K562 (cell line): ENCODE results near the gene ARHGEF12. TPM values are rescaled to one million over a fixed set of nuclear protein-coding genes. Genes with fewer than 3 reads are reported as not detected.
A peak's percentile ranks its signal among the peaks of the same experiment; 100 is the strongest.

Source experiments
- ATAC-seq: fragments of 200-7000 bp; cut with Tn5 transposase; 3 replicates; pipeline ENCODE4 v1.9.1; 2020; ENCODE audit warnings: moderate library complexity
- BruUV-seq: library from RNA; stranded (reverse); fragments of 400-500 nt; replicated peaks from 2 replicates; lab custom pipeline; 2021; lab: Mats Ljungman, UMichigan
- CTCF ChIA-PET: fragments of 300-600 bp; formaldehyde crosslinking; extraction: SDS; loops from one replicate; lab custom pipeline; 2021; ENCODE audit warnings: low intra/inter-chr PET ratio; lab: Yijun Ruan, JAX
- POLR2A ChIA-PET: fragments of 300-600, 350-650 bp; sonication (Branson Sonifier 250); formaldehyde crosslinking; extraction: SDS; loops from one replicate; lab custom pipeline; 2021; ENCODE audit warnings: antibody characterized with exemption, inconsistent platforms; lab: Yijun Ruan, JAX
- DNase-seq, 4 experiments: peaks; one replicate each; pipeline versions ENCODE4 v3.0.0 to v3.0.0-alpha.2; 2011 to 2018; ENCODE audit warnings: low spot score in 3 of 4, mixed read lengths in 3 of 4; ENCODE audit errors: extremely low read depth in 1 of 4
- FAIRE-seq: peaks from 2 replicates; lab custom pipeline; 2011; peaks lifted over from hg19 to GRCh38; lab: Jason Lieb, UNC
- H2AFZ ChIP-seq: 2 replicates; pipeline ENCODE4 v1.6.0; 2011; ENCODE audit warnings: low read depth, low read length, control low read depth, inconsistent platforms
- H3K27ac ChIP-seq: fragments of 200-600 bp; 3 replicates; pipeline ENCODE4 v1.8.0; 2011; ENCODE audit warnings: low read depth, mild to moderate bottlenecking, control low read depth, inconsistent platforms, low read length, moderate library complexity, mixed read lengths; ENCODE audit errors: extremely low read depth
- H3K27me3 ChIP-seq, 2 experiments: fragments of 300-600 bp in 1 of 2; 2 replicates in 1 of 2; 3 replicates in 1 of 2; pipeline versions ENCODE4 v1.6.0 to v1.8.0; 2011; ENCODE audit warnings: inconsistent platforms in 2 of 2, low read length in 2 of 2, mild to moderate bottlenecking in 1 of 2, mixed read lengths in 1 of 2, moderate library complexity in 1 of 2; ENCODE audit not compliant: control insufficient read depth in 2 of 2, insufficient read depth in 2 of 2
- H3K36me3 ChIP-seq: fragments of 300-600 bp; 3 replicates; pipeline ENCODE4 v1.8.0; 2011; ENCODE audit warnings: mild to moderate bottlenecking, low read length, inconsistent platforms; ENCODE audit not compliant: control insufficient read depth, insufficient read depth
- H3K4me1 ChIP-seq, 2 experiments: fragments of 200-600 bp in 1 of 2; replicated peaks in 1 of 2; 2 replicates in 1 of 2; 3 replicates in 1 of 2; pipeline versions ENCODE4 v1.5.1 to v1.8.0; 2011; ENCODE audit warnings: inconsistent platforms in 2 of 2, low read length in 2 of 2, mild to moderate bottlenecking in 1 of 2, mixed read lengths in 1 of 2, moderate library complexity in 1 of 2; ENCODE audit not compliant: control insufficient read depth in 2 of 2, insufficient read depth in 2 of 2
- H3K4me2 ChIP-seq: 2 replicates; pipeline ENCODE4 v1.6.1; 2011; ENCODE audit warnings: low read length, control low read depth, inconsistent platforms, mixed read lengths; ENCODE audit not compliant: insufficient read depth
- H3K4me3 ChIP-seq: fragments of 200-600 bp; sonication (generic), shearing (Covaris generic); 2 replicates; pipeline ENCODE4 v1.5.1; 2016; ENCODE audit warnings: control low read depth, inconsistent platforms
- H3K79me2 ChIP-seq: fragments of 200-600 bp; 3 replicates; pipeline ENCODE4 v1.8.0; 2011; ENCODE audit warnings: low read length, inconsistent platforms; ENCODE audit not compliant: control insufficient read depth, insufficient read depth
- H3K9ac ChIP-seq, 2 experiments: 2 replicates each; pipeline versions ENCODE4 v1.6.0 to v1.6.1; 2011; ENCODE audit warnings: low read depth in 2 of 2, low read length in 2 of 2, control low read depth in 1 of 2, inconsistent platforms in 1 of 2, mild to moderate bottlenecking in 1 of 2, mixed read lengths in 1 of 2; ENCODE audit not compliant: insufficient read depth in 1 of 2
- H3K9me1 ChIP-seq: one replicate; pipeline ENCODE4 v1.6.0; 2011; ENCODE audit warnings: inconsistent platforms, mild to moderate bottlenecking, low read length, moderate library complexity; ENCODE audit not compliant: control insufficient read depth, insufficient read depth
- H3K9me3 ChIP-seq: replicated peaks from 2 replicates; pipeline ENCODE4 v1.5.1; 2011; ENCODE audit warnings: low read depth, low read length, inconsistent platforms; ENCODE audit not compliant: control insufficient read depth, insufficient read depth
- H4K20me1 ChIP-seq: replicated peaks from 2 replicates; pipeline ENCODE4 v1.6.1; 2011; ENCODE audit warnings: low read length, inconsistent platforms, mixed read lengths; ENCODE audit not compliant: control insufficient read depth, insufficient read depth
- ASH1L ChIP-seq: fragments of 450-650 bp; IDR thresholded peaks from 2 replicates; pipeline ENCODE4 v1.6.1; 2018; ENCODE audit warnings: borderline replicate concordance, mild to moderate bottlenecking, low read depth; ENCODE audit not compliant: partially characterized antibody
- CBX8 ChIP-seq: fragments of 200-600 bp; sonication (generic); IDR thresholded peaks from 2 replicates; pipeline ENCODE4 v1.6.1; 2012; ENCODE audit warnings: borderline replicate concordance, mixed run types, low read depth, mild to moderate bottlenecking, moderate library complexity, mixed read lengths, low read length, control low read depth, inconsistent platforms; ENCODE audit not compliant: poor library complexity, severe bottlenecking; ENCODE audit errors: extremely low read depth
- CREB3 ChIP-seq: fragments of 450-650 bp; conservative IDR thresholded peaks from 2 replicates; pipeline ENCODE4 v1.6.1; 2016; ENCODE audit warnings: missing genetic modification characterization, low read depth, mild to moderate bottlenecking, missing compliant biosample characterization, moderate library complexity
- ELF4 ChIP-seq: fragments of 450-650 bp; formaldehyde crosslinking; IDR thresholded peaks from 2 replicates; pipeline ENCODE4 v1.4.0; 2022; ENCODE audit warnings: missing genetic modification characterization
- ID3 ChIP-seq, 2 experiments: fragments of 250-450 bp in 1 of 2; fragments of 450-650 bp in 1 of 2; sonication (Bioruptor Pico) in 1 of 2; IDR thresholded peaks; 2 replicates each; pipeline versions ENCODE4 v1.6.1 to v1.8.0; 2016 to 2021; ENCODE audit warnings: mild to moderate bottlenecking in 2 of 2, moderate library complexity in 2 of 2, missing compliant biosample characterization in 1 of 2, missing genetic modification characterization in 1 of 2
- MYBL2 ChIP-seq, 2 experiments: fragments of 450-650 bp in 1 of 2; sonication (generic) in 1 of 2; formaldehyde crosslinking in 1 of 2; IDR thresholded peaks; 2 replicates each; pipeline versions ENCODE4 v1.6.1 to v1.8.1; 2017 to 2022; ENCODE audit warnings: borderline replicate concordance in 1 of 2, inconsistent platforms in 1 of 2, low read depth in 1 of 2, mild to moderate bottlenecking in 1 of 2, missing genetic modification reagents in 1 of 2, moderate library complexity in 1 of 2
- SMAD2 ChIP-seq: fragments of 150-350 bp; IDR thresholded peaks from 2 replicates; pipeline ENCODE4 v1.6.1; 2014; ENCODE audit warnings: low read depth, mild to moderate bottlenecking, low read length
- ZNF146 ChIP-seq: IDR thresholded peaks from one replicate; pipeline ENCODE4 v1.6.1; 2018; ENCODE audit warnings: missing compliant biosample characterization; ENCODE audit not compliant: unreplicated experiment
- WGBS: fragments of 100-300 bp; shearing (Covaris generic); methylation state at CpG from one replicate; pipeline ENCODE4 v1.1.6; 2016; ENCODE audit warnings: low coverage, mixed read lengths; ENCODE audit not compliant: insufficient coverage; ENCODE audit errors: missing lambda C conversion rate; 5-methylcytosine and 5-hydroxymethylcytosine counted together
- in situ Hi-C: fragments of 300-500 bp; cut with MboI; formaldehyde crosslinking; loops from 4 replicates; pipeline ENCODE4 v1.15.0; 2018; ENCODE audit warnings: inconsistent platforms, mixed read lengths
- intact Hi-C: fragments of 100-400 bp; cut with micrococcal nuclease; formaldehyde crosslinking; loops from 2 replicates; pipeline ENCODE4 v1.14.2; 2022
- polyA plus RNA-seq, 8 experiments: library from polyadenylated mRNA; depleted of rRNA in 4 of 8; stranded (reverse) in 5 of 8; unstranded in 3 of 8; fragments of >200 nt; fragmentation: Nextera tagmentation in 2 of 8; fragmentation: Illumina TruSeq in 1 of 8; extraction: Ambion mirVana in 2 of 8; extraction: Trizol in 1 of 8; gene quantifications; 2 replicates each; pipeline versions ENCODE4 v1.2.1 to v1.2.3, GENCODE V29; 2011 to 2014; ENCODE audit warnings: inconsistent platforms in 1 of 8, missing spikeins in 1 of 8
- total RNA-seq, 7 experiments: library from RNA; depleted of rRNA in 6 of 7; stranded (reverse); fragments of >200 nt in 6 of 7; fragmentation: Illumina TruSeq in 2 of 7; extraction: Trizol in 2 of 7; gene quantifications; 2 replicates each; pipeline versions ENCODE4 v1.2.1 to v1.2.3, GENCODE V29; 2011 to 2021; ENCODE audit warnings: low replicate concordance in 1 of 7

Gene ARHGEF12
- total and polyA plus RNA-seq, 9 of the 15 experiments (the other 6 are each of a cell fraction or from before 2014, with no cell fraction given): 3.5 to 51.7 (median 29.5) TPM

GRCh38 chr11:120296554-120296953, 39.7 kb upstream of the ARHGEF12 start:
- ChIA-PET POLR2A (no interaction called here), CTCF (interaction anchor here (1.8 kb wide), 1 partner anchor 62 kb away, joined by 4 read pairs; no protein-coding TSS in a partner anchor)
- DNase-seq (no peak), ATAC-seq (no peak), FAIRE-seq (peak; percentile 32)
- 16% methylated on average over 5 of the region's 5 CpGs for WGBS
- TF ChIP-seq ZNF146 (CRISPR knock-in tag): peak; percentile 51
- no peak for TF ChIP-seq CBX8
- no peaks in the 10 kb centered on the region for H3K36me3 ChIP-seq
- H3K79me2 ChIP-seq: no peaks in the 10 kb centered on the region
- H3K9me3 ChIP-seq: no peaks in the 10 kb centered on the region
- in situ Hi-C loops: no loop called here
- H3K9me1 ChIP-seq: no peaks in the 10 kb centered on the region
- no peak overlapping the region for H3K4me2 ChIP-seq
- H2AFZ ChIP-seq: no peak overlapping the region
- H4K20me1 ChIP-seq: no peaks in the 10 kb centered on the region
- no peaks in the 10 kb centered on the region for H3K4me1 ChIP-seq
- intact Hi-C loops: no loop called here
- H3K27me3 ChIP-seq: peaks cover 36 to 51% of the 10 kb centered on the region in 2 experiments
- H3K9ac ChIP-seq: no peak overlapping the region
- H3K4me3 ChIP-seq: no peak overlapping the region
- no peak overlapping the region for H3K27ac ChIP-seq
- BruUV-seq: no TSS peak

- no peaks in the 10 kb centered on the region for H3K9me1 ChIP-seq
- H3K27me3 ChIP-seq: peaks cover 30 to 51% of the 10 kb centered on the region in 2 experiments
- intact Hi-C loops (no loop called here), in situ Hi-C loops (no loop called here)
- WGBS: 2% methylated on average over 5 of the region's 5 CpGs
- H3K9ac ChIP-seq: no peak overlapping the region
- no peaks in the 10 kb centered on the region for H3K9me3 ChIP-seq
- DNase-seq (no peak), FAIRE-seq (no peak), ATAC-seq (no peak)
- H3K4me3 ChIP-seq: no peak overlapping the region
- no peaks in the 10 kb centered on the region for H3K4me1 ChIP-seq
- no peak overlapping the region for H2AFZ ChIP-seq
- H4K20me1 ChIP-seq: peaks cover 12% of the 10 kb centered on the region; the same call in 1 of the 2 replicates
- no peaks in the 10 kb centered on the region for H3K79me2 ChIP-seq
- BruUV-seq: no TSS peak
- ChIA-PET POLR2A (no interaction called here), CTCF (interaction anchor here (1.9 to 2.1 kb wide), 2 partner anchors 63 to 126 kb away, joined by 6 to 35 read pairs; no protein-coding TSS in a partner anchor)
- H3K27ac ChIP-seq: no peak overlapping the region
- H3K4me2 ChIP-seq: no peak overlapping the region
- no peaks in the 10 kb centered on the region for H3K36me3 ChIP-seq
- TF ChIP-seq CREB3 (tag) (no peak), ASH1L (no peak), ID3 (CRISPR knock-in tag; IDR thresholded peaks at IDR 0.05) (no peak), ID3 (tag; IDR thresholded peaks at IDR 0.05) (no peak), SMAD2 (no peak), MYBL2 (IDR thresholded peaks at IDR 0.05; ENCODE audit: low read depth) (no peak), MYBL2 (CRISPR knock-in tag; IDR thresholded peaks at IDR 0.05; ENCODE audit: borderline replicate concordance) (no peak), ELF4 (no peak)
Observed at GRCh38 chr11:120298461-120298860, 37.8 kb upstream of the ARHGEF12 start.
